SU-DHL-6 (cell line): ENCODE measurements around the gene GCNT3.

Experiments
- EZH2phosphoT487 ChIP-seq: fragments of 200-600 bp; sonication (generic), shearing (Covaris generic); conservative IDR thresholded peaks from 2 replicates; pipeline ENCODE4 v1.6.1; 2018; ENCODE audit warnings: mild to moderate bottlenecking, antibody characterized with exemption, low read length, moderate library complexity, mixed read lengths
- TF ChIP-seq, protein P1 (sequence below): fragments of 200-600 bp; sonication (generic); IDR thresholded peaks from one replicate; pipeline ENCODE4 v1.5.1; 2017; ENCODE audit warnings: antibody characterized with exemption, mild to moderate bottlenecking, low read length, moderate library complexity; ENCODE audit not compliant: insufficient read depth, poor library complexity, severe bottlenecking

DNA sequence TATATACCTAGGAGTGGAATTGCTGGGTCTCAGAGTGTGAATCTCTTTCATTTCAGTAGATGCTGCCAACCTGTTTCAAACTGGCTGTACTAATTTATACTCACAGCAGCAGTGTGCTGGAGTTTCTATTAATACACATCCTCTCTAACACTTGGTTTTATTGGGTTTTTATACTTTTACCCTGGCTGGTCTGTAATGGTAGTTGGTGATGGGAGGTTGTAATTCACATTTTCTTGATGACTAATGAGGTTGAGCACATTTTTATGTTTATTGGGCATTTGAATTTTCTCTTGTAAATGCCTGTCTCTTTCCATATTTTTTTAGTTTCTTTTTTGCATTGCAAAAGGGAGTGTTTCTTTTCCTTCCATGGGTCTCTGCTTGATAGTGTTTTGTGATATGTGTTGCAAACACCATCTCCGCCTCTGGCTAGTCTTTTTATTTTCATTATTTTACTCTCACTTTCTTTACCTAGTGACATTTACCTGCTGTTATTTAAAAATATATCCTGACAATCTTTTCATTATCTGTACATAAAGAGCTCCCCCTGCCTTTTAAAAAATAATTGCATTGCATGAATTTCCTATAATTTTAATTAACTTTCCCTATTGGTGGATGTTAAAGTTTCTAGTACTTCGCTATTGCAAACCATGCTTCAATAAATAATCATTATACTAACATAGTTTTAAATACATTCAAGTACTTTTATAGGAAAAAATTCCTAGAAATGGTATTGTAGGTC, 49.0 kb upstream of the GCNT3 start:
- TF ChIP-seq EZH2phosphoT487: no peak
- TF ChIP-seq, protein P1, sequence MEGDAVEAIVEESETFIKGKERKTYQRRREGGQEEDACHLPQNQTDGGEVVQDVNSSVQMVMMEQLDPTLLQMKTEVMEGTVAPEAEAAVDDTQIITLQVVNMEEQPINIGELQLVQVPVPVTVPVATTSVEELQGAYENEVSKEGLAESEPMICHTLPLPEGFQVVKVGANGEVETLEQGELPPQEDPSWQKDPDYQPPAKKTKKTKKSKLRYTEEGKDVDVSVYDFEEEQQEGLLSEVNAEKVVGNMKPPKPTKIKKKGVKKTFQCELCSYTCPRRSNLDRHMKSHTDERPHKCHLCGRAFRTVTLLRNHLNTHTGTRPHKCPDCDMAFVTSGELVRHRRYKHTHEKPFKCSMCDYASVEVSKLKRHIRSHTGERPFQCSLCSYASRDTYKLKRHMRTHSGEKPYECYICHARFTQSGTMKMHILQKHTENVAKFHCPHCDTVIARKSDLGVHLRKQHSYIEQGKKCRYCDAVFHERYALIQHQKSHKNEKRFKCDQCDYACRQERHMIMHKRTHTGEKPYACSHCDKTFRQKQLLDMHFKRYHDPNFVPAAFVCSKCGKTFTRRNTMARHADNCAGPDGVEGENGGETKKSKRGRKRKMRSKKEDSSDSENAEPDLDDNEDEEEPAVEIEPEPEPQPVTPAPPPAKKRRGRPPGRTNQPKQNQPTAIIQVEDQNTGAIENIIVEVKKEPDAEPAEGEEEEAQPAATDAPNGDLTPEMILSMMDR: peak; percentile 24
